Measurements from ENCODE around the gene IRF8.

IRF8 gene

DNA sequence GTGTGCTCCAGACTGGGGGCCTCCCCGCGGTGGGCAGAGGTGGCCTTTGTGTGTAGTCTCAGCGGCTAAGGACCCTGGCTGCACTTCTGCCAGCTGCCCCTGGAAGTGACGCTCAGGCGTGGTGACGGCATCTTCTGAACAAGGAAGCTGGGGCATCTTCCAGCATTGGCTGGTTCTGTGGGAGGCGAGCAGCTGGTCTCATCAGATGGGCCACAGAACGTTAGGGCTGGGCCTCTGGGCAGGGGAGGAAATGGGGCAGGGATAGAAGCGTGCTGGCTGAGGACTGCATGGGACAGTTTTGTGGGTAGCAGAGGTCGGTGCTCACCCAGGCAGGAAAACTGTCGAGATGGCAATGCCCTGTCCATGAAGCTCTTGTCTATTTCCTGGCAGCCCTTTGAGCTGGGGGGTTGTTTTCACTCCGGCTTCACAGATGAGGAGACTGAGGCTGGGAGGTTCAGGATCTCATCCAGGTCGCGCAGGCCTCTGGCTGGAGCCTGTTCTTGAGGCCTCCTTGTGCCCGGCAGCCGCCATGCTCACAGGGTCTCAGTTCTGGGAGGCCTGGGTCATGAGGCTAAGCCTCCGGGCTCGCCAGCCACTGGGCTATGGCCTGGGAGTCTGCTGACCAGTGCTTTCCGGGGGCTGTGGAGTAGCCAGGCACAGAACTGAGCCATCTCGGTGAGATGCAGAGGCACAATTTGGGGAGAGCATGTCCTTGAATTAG, 16.3 kb downstream of the IRF8 start:
- DNase-seq, result no peak

DNA sequence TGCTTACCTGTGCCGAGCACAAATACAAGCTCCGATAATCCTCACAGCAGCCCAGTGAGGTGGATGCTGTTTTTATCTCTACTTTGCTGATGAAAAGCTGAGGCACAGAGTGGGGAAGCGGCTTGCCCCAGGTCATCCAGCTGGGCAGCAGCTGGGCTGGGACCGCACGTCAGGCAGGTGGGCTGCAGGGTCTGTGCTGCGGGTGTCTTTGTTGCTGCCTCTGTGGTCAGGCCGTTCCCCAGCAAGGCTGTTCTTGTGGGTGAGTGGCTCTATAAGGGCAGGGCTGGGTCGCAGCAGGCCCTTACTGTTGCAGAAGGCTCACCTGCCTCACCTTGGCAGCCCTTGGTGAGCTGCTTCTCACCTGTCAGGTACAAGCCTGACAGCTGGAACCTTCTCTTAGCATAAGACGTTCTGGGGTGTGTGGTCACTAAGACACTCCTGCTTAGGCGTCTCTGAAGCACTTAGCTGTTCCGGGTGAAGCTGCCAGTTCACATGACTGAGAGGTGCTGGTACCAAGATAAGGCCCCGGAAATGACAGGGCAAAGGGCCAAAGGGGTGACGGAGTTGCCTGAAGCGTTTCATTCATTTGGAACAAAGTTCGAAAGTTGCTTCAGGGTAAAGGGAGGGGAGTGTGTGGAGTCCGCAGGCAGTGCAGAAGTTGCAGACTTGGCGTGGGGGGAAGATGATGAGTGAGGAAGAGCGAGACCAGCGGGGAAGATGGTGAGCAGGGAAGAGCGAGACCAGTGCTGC, 17.4 kb downstream of the IRF8 start:
- DNase-seq, result no peak

GRCh38 chr16:85917012-85917411, 18.1 kb downstream of the IRF8 start:
- DNase-seq, result no peak

DNA sequence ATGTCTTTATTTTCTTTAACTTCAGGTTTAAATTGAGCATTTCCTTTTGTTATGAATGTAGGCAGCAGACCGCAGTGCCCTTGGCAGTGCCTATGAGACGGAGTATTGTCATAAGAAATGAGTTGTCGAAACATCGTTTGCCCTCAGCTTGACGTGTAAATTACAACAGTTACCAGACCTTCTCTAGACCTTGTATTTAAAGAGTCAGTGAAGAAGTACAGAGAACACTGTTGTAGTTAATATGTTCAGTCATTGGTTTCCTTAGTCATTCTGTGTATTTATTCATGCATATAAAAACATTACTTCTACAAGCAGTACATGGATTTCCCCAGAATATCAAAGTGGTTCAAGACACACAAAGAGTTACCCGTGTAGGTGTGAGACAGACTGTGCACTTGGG, 19.0 kb downstream of the IRF8 start:
- DNase-seq, result no peak

- no peak for DNase-seq
These were observed 19.5 kb downstream of the IRF8 start for GRCh38 chr16:85918436-85918835.

GRCh38 chr16:85919271-85920267, 20.6 kb downstream of the IRF8 start:
- DNase-seq, result no peak

GRCh38 chr16:85921026-85921425, 22.1 kb downstream of the IRF8 start:
- no peak for DNase-seq

GRCh38 chr16:85923153-85924021, 24.4 kb downstream of the IRF8 start:
- DNase-seq, result no peak

DNA sequence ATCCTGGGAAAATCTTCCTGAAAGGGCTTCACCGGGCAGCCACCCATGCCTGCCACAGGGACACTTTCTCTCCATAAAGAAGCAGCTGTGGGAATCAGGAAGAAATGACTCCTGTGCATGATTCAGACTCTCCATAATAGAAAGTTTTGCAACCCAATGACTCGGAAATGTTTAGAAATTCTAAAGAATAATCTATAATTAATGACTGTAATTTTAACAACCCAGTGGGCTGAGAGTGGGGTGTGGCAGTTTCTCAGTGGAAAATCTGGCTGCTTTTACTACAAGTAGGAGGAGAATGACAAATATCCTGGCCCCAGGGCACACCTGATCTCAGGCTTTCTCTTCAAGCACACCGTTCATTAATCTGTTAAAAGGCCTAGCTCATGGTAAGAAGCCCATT, 25.7 kb downstream of the IRF8 start:
- DNase-seq, result no peak

DNA sequence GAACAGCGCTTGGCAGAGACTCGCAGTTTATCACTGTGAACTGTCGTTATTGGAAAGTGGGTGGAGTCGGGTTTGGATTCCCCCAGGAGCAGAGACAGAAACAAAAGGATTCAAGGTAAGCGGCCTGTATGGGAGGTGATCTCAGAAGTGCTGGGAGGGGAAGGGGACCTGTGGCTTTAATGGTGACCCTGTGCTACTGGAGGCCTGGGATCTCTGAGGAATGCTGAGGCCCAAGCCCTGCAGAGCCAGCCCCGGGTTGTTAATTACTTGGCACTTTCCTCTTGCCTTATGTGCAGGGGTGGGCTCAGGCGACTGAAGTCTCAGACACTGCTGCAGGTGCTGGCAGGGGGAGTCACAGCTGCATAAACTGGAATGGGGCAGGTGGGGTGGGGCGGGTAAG, 27.4 kb downstream of the IRF8 start:
- no peak for DNase-seq

- no peak for DNase-seq
These were observed 28.4 kb downstream of the IRF8 start for GRCh38 chr16:85927371-85927770.

DNA sequence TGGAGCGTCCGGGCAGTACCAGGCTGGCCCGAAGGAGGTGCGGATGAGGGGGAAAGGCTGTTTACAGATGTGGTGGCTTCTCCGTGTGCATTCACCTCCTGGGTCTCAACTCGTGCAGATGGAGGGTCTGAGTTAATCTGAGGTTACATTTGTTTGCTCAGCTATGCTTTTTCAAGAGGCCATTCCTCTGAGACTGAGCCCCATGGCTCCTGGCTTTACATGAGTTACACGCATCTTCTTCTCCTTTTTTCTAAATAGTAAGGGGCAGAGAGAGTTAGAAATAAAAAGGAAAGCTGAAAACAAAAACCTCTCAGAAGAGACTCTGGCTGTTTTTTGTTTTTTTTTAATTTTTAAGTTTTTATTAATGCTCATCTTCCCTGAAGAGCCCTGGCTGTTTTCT, 29.0 kb downstream of the IRF8 start:
- DNase-seq, result no peak

- no peak for DNase-seq
These were observed 29.4 kb downstream of the IRF8 start for GRCh38 chr16:85928401-85928820.

GRCh38 chr16:85929259-85929721, 30.3 kb downstream of the IRF8 start:
- no peak for DNase-seq

- no peak for DNase-seq
These were observed 31.3 kb downstream of the IRF8 start for GRCh38 chr16:85930301-85930700.

DNA sequence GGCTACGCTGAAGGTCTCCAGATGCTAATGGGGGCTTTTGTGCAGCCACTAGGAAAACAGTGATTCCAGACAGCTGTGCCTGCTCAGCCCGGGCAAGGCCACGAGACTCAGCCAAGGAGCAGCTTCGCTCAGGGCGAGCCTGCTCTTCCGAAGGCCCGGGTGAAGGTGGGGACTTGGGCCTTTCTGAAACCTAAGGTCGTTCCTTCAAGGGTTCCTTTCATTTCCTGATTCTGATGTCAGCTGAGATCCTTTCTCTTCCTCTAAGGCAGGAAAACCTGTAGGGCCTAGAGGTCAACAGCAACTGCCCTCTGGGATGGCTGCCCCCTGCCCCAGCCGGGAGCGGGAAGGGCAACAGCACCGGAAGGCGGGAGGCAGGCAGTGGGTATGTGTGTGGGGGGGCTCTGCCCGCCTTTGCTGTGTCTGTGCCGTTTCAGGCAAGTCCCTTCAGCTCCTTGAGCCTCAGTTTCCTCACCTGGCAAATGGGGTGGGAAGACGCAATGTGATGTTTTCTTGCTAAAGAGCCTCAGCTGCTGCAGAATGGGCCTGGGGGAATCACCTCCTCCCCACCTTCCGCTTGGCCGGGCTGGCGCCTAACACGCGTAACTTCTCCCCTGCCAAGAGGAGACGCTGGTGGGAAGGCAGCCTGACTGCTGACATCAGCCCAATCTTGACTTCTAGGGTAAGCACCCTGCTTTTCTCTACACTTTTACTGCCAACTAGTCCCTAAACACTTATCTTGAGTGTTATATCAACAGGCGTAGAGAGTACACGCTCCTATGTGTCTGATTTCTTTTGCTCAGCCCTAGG, 32.8 kb downstream of the IRF8 start:
- no peak for DNase-seq

DNA sequence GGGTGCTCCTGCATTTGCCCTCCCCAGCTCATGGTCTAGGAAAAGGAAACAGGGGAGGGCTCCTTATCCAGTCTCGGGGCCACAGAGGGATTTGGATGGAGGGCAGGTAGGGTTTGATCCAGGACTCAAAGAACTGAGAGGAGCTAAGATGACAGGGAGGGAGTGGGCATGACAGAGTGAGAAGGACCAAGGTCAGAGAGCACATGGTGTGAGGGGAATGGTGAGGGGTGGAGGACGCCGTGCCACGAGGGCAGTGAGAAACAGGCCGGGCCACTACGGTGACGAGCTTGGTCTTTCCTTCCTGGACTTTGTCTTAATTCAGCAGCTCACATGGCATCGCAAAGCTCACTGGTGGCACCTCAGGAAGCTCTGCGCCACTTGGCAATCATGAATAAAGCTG, 35.2 kb downstream of the IRF8 start:
- no peak for DNase-seq

GRCh38 chr16:85935391-85935973, 36.5 kb downstream of the IRF8 start:
- no peak for DNase-seq

- DNase-seq, result peak; percentile 53
These were observed 37.2 kb downstream of the IRF8 start for GRCh38 chr16:85935974-85936760.

GRCh38 chr16:85936816-85937215, 37.9 kb downstream of the IRF8 start:
- no peak for DNase-seq

Data from activated CD4-positive, alpha-beta T cell treated with anti-CD3 and anti-CD28 coated beads for 1 hour (primary cell).